Measurements from ENCODE around the gene SMIM11.
"Not testable (repeated sequence)": the region's sequence is repeated elsewhere in the genome, so short reads cannot be mapped to it uniquely, and the experiment has no call there.

Gene SMIM11

DNA sequence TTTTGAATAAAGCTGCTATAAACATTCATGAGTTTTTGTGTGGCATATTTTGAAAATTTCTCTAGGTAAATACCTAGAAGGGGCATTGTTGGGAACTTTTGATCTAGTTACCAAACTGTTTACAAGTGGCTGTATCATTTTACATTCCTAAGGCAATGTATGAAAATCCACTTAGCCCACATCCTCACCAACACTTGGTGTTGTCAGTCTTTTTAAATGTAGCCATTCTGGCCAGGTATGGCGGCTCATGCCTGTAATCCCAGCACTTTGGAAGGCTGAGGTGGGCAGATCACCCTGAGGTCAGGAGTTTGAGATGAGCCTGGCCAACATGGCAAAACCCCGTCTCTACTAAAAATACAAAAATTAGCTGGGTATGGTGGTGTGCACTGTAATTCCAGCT, 17.4 kb upstream of the SMIM11 start:
- DNase-seq: no peak

- no peak for DNase-seq
These were observed 16.4 kb upstream of the SMIM11 start for GRCh38 chr21:34358866-34359265.

GRCh38 chr21:34360488-34361241, 14.6 kb upstream of the SMIM11 start:
- DNase-seq: no peak

DNA sequence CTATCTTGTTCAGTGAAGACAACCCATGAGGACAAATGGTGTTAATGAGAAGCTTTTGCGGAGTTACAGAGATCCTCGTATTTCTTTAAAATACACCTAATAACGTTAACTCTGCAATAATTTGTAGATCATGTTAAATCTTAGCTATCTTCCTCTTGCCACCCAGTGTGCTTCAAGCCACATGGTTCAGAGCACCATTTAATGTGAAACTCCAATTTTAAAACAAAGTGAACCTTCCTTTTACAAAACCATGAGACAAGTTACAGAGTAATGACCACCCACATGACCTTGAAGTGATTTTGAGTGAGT, 13.2 kb upstream of the SMIM11 start:
- no peak for DNase-seq

DNA sequence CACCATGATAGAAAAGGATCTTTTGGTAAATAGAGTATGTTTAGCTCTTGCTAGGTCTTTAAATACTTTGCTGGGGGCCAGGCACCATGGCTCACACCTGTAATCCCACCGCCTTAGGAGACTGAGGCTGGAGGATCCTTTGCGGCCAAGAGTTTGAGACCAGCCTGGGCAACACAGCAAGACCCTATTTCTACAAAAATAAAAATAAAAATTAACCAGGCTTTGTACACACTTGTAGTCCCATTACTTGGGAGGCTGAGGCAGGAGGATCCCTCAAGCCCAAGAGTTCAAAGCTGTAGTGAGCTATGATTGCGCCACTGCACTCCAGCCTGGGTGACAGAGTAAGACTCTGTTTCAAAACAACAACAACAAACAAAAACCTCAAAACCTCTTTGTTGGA, 12.6 kb upstream of the SMIM11 start:
- DNase-seq: no peak

- no peak for DNase-seq
These were observed 11.6 kb upstream of the SMIM11 start, which contains the start of gene KCNE2 for GRCh38 chr21:34363733-34364132. Gene KCNE2, plus strand, starts transcription at chr21:34364006. Its CDS starts 6,473 bp downstream, at chr21:34370479.

DNA sequence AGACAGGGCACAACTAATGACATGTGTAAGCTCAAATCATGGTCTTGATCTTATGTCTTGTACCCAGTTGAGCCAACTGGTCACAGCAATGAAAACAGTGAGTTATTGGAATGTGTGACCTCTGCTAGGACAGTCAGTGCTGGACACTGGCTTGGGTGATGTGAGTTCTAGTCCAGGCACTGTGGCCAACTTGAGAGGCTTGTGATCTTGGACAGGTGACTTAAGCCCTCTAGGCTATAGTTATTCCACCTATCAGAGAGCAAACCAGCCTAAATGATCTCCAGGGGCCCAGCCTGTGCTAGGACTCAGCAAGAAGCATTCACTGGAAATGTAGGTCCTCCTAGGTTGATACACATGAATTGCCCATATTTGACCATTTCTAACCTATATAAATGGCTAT, 10.4 kb upstream of the SMIM11 start:
- DNase-seq: no peak

GRCh38 chr21:34365809-34366208, 9.5 kb upstream of the SMIM11 start:
- no peak for DNase-seq

GRCh38 chr21:34367320-34367935, 7.9 kb upstream of the SMIM11 start:
- peak; percentile 72 for DNase-seq

- no peak for DNase-seq
These were observed 5.6 kb upstream of the SMIM11 start for GRCh38 chr21:34369741-34370140.

DNA sequence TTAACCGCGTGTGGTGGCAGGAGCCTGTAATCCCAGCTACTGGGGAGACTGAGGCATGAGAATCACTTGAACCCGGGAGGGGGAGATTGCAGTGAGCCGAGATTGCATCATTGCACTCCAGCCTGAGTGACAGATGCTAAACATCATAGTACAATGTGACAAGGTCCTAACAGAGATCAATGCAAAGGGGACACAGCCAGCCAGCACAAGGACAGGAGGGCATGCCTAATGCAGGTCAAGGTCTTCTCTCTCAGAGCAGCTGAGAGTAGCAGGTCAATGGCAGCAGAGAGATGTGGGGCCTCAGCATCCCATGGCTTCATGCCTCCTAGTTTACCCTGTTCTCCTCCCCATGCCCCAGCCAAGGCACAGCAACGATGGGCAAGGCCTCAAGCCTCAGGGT, 3.0 kb upstream of the SMIM11 start:
- no peak for DNase-seq

DNA sequence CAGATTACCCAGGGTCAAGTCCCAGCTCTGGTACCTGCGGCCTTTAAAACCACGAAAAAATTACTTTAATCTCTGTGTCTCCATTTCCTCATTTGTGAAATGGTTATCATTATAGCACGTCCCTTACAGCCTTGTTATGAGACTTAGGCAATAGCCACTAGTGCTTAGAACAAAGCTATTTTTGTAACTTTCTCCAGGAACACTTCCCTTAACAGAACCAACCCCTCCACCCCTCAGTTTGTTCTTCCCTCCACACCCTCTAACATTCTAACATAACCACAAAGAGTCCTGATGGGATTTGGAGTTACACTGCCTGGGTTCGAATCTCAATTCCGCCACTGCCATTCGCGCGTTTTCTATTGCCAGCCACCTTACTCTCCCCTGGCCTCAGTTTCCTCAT, 845 bp upstream of the SMIM11 start:
- not testable (repeated sequence) for DNase-seq

DNA sequence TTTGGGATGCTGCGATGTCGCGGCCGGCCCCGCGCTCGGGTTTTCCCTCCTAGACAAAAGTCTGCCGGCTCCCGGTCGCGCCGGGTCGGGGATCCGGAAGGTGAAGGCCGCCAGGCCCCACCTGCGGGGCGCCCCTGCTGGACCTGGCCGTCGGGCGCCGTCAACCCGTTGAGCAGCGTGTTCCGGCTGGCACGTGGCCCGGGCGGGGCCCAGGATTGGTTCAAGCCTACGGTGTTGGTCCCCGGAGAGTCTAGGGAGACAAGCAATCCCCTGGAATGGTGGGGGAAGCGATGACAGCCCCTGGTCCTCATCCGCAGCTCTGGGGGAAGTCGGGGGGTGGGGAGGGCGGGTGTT, 289 bp downstream of the SMIM11 start:
- not testable (repeated sequence) for DNase-seq

DNA sequence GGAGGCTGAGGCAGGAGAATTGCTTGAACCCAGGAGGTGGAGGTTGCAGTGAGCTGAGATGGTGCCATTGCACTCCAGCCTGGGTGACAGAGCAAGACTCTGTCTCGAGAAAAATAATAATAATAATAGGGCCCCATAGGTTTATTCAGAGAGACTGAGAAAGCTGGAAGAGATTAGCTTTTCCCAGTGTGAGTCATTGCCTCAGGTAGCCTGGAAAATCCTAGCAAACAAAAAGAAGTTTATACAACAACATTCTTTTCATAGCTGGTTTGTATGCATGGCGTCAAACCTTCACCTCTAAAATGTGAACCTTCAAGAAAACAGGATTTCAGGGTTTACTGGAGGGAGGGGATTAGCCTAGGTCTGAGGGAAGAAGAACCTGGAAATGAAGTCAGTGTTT, 7.8 kb downstream of the SMIM11 start:
- not testable (repeated sequence) for DNase-seq

DNA sequence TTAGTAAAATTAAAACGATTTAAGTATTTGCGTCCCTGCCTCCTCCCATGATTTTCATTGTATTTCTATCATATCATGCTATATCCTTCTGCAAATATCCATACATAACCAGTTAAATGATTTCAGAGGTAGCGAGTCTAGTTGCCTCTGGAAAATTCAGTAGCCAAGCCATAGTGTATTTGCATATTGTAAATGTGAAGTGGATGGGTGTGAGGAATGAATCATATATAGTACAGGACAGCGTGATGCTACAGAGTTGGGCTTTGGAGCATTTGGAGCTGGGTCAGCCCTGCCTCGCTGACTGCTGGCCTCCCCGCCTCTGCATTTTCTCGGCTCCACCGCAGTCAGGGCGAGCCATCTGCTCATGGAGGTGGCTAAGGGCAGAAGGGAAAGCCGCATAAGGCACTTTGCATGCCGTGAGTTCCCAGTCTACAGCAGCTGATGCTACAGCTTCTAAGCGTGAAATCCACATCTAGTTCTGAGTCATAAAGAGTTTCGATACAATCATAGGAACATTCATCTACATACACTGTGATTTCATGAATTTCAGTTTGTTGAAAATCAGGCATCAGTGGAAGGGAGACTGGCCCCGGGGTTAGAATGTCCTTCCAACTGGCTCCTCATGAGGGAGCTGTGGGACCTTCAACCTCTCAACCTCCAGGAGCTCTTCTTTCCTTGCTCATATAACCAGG, 8.6 kb downstream of the SMIM11 start:
- not testable (repeated sequence) for DNase-seq

DNA sequence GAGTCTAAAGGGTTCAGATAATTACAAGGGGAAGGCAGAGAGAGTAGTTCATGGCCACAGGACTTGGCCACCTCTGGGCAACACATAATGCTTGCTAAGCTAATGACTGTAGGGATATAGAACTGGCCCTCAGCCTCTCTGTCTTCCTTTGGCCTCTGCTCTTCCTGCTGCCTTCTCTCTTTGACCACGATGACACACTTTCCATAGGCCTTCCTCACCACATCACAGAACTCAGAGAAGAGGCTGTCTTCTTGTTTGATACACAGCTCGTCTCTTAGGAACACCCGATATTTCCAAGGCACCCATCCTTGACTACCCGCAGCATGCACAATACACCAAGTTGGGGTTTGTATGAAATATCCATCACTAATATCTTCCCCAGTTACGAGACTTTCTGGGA, 25.2 kb downstream of the SMIM11 start:
- DNase-seq: not testable (repeated sequence)

DNA sequence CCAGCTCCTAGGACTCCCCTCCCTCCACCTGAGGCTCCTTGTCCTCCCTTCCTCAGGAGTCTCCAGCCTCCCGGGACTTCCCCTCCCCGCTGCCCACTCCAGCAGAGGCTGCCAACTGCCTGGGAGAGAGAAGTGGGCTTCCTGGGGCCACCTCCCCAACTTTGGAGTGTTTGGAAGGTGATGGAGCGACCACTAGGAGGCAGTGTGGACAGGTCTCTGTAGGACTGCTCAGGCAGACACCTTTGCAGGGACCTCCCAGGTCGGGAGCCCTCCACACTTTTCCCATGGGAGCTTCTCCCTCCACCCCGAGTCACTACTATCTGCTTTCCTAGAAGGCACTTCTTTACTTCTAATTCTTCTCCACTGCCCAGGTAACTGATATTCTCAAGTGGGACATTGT, 29.4 kb downstream of the SMIM11 start:
- DNase-seq: not testable (repeated sequence)

GRCh38 chr21:34405686-34406085, 30.4 kb downstream of the SMIM11 start:
- DNase-seq: not testable (repeated sequence)

GRCh38 chr21:34406102-34406501, 30.8 kb downstream of the SMIM11 start:
- not testable (repeated sequence) for DNase-seq

DNA sequence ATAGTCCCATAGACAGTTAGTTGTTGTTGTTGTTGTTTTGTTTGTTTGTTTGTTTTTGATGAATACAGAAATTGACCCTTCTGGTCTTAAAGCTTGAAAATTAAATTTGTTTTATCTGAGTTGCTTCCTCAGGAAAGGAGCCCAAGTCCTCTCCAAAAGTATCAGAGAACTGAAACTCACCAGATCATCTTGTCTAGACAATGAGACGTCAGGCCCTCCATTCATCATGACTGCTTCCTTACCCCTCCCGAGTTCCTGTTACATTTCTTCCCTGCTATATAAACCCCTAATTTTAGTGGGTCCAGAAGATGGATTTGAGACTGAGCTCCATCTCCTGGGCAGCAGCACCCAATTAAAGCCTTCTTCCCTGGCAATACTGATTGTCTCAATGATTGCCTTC, 31.4 kb downstream of the SMIM11 start:
- DNase-seq: not testable (repeated sequence)

DNA sequence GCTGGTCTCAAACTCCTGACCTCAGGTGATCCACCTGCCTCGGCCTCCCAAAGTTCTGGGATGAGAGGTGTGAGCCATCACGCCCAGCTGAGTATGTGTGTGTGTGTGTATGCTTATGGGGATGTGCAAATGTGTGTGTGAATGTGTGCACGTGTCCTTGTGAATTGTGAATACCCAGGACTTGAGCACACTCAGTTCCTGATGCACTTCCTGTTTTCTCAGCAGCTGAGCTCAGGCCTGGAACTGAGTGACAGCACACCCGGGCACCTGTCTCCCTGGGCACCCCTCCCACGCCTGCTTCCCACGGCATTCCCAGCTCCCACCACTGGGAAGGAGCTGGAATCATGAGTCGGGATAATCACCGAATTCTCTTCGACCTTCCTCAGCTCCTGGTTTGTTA, 32.0 kb downstream of the SMIM11 start:
- DNase-seq: not testable (repeated sequence)

DNA sequence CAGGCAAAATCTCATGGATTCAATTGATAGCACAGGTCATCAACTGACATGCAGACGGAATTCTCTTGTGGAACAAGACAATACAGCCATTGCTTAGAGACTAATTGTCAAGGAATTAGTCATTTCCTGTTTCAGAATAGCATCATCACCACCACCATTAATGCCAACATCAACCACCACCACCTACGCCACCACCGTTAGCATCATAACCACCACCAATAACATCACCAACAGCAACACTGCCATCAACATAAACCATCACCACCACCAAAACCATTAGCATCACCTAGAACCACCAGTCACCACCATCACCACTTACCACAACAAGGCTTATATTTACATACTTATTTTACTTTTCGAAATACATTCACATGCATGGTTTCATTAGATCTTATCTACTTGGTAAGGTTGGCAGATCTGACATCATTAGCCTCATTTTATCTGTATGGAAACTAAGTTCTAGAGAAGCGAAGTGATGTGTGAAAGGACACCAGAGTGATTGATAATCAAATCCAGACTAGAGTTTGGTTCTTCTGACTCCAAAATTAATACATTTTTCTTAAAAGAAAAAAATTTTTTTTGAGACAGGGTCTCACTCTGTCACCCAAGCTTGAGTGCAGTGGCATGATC, 42.3 kb downstream of the SMIM11 start:
- not testable (repeated sequence) for DNase-seq

GRCh38 chr21:34423805-34424204, 48.5 kb downstream of the SMIM11 start, which contains the start of gene SMIM34:
Gene SMIM34, minus strand, starts transcription at chr21:34423951. Its CDS starts 112 bp downstream, at chr21:34423839.
- not testable (repeated sequence) for DNase-seq

- DNase-seq: not testable (repeated sequence)
These were observed 52.0 kb downstream of the SMIM11 start for GRCh38 chr21:34427339-34427738.
